ENCODE measurements around the gene HM13. TPM values are rescaled to one million over a fixed set of nuclear protein-coding genes. Genes with fewer than 3 reads are reported as not detected.

The HM13 gene
- total and polyA plus RNA-seq, 9 of the 15 experiments (the other 6 are each of a cell fraction or from before 2014, with no cell fraction given) = 7.7 to 136 (median 74.5) TPM

DNA sequence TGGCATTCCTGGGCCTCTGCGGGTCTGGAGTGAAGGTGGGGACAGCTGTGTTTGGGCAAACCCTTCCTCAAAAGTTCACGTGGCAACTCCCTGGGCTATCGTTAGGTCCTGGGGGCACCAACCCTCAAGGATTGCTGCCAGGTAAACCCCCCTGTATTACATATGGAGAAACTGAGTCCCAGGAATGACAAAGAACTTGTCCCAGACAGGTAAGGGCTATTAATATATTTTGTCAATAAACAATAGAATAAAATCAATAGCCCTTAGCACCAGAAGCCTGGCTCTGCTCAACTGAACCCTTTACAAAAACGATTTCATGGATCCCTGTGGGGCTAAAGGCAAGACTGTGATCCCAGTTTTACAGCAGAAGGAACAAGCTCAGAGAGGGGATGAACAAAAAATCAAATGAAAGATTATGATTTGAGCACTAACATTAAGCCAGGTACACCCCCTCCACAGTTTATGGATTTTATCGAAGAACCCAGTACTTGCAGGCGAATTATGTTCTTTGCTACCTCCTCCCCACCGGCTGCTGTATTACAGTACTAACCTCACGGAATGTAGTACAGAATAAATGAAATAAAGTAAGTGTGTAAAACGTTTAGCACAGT, 93.5 kb downstream of the HM13 start (continued):
- TF ChIP-seq, protein P1, sequence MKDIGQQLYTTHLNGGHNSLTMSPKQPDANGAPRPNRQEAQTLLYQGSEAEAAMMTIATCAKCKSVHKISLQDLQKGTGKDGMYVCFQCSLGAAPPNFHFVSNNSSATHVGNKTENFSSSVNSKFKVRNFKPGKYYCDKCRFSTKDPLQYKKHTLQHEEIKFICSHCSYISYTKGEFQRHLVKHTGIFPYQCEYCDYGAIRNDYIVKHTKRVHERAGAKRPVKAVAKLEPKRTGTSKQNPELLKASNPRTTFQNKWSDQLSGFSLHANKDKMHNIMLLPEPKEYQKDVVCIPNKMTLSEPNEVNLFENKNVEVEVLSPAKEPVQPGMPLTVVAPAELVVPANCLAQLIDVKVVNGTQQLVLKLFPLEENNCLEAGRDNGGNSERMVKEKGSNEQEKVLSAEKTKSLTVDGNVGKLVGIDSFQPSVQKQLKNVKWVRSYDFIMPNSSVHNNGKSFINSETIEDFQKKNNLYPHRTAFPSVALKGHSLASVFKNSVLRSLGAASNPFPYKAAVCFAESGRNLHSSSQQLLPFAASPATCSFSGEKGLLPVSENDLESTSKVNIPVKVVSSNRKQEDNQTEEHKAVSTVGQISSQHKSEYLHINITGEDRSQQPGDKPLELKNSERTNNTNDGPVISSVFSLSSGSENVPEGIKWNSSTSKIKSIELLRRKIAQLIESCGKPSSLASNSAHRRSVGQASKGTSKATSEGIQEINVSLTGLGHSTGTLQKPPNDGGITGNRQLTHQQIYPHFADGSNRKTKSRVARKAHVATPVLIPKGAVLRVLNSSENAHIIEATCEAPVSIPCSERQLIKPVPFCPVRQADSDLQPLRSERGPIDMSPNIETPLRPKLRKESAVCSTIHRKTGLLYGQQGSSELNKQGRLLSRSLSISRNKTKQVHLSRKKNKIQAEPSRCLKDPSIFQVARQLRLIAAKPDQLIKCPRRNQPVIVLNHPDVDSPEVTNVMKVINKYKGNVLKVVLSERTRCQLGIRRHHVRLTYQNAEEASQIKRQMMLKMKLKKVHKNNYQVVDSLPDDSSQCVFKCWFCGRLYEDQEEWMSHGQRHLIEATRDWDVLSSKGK (CRISPR knock-in tag; IDR thresholded peaks at IDR 0.05) = no peak
- TF ChIP-seq SIN3A (IDR thresholded peaks at IDR 0.05; ENCODE audit: borderline replicate concordance in 2 of 2, control insufficient read depth in 1 of 2, low read depth in 2 of 2, low read length in 2 of 2) (0 out of 4 replicates have a peak, but pooled peaks of 1 of the 2 experiments have one; percentile 27), ELF4 (CRISPR knock-in tag; IDR thresholded peaks at IDR 0.05) (no peak), XRCC5 (IDR thresholded peaks at IDR 0.05; ENCODE audit: low read depth, low read length) (0 out of 2 replicates have a peak, but pooled peaks have one; percentile 7), RUNX1 (IDR thresholded peaks at IDR 0.05; ENCODE audit: low read depth) (no peak), BDP1 (IDR thresholded peaks at IDR 0.05; ENCODE audit: insufficient read depth, insufficient read length) (no peak), ZNF274 (IDR thresholded peaks at IDR 0.05; ENCODE audit: borderline replicate concordance, low read depth, low read length) (0 out of 2 replicates have a peak, but pooled peaks have one; percentile 26), TARDBP (IDR thresholded peaks at IDR 0.05) (0 out of 2 replicates have a peak, but pooled peaks have one; percentile 5), SRSF3 (IDR thresholded peaks at IDR 0.05; ENCODE audit: insufficient read depth, low read length) (no peak), MAFK (IDR thresholded peaks at IDR 0.05; ENCODE audit: low read length) (no peak), BACH1 (tag; IDR thresholded peaks at IDR 0.05) (no peak), ZNF174 (CRISPR knock-in tag; IDR thresholded peaks at IDR 0.05) (no peak), ZNF699 (CRISPR knock-in tag; IDR thresholded peaks at IDR 0.05; ENCODE audit: insufficient replicate concordance) (no peak), ZSCAN32 (CRISPR knock-in tag; IDR thresholded peaks at IDR 0.05) (no peak), KLF6 (CRISPR knock-in tag; IDR thresholded peaks at IDR 0.05; ENCODE audit: borderline replicate concordance) (no peak), ZZZ3 (IDR thresholded peaks at IDR 0.05) (no peak), TRIM24 (IDR thresholded peaks at IDR 0.05) (no peak), PHB2 (IDR thresholded peaks at IDR 0.05; ENCODE audit: low read depth) (no peak), ZFX (CRISPR knock-in tag; IDR thresholded peaks at IDR 0.05) (no peak), ASH1L (IDR thresholded peaks at IDR 0.05; ENCODE audit: borderline replicate concordance, low read depth, partially characterized antibody) (no peak)
- TF ChIP-seq, protein P2, sequence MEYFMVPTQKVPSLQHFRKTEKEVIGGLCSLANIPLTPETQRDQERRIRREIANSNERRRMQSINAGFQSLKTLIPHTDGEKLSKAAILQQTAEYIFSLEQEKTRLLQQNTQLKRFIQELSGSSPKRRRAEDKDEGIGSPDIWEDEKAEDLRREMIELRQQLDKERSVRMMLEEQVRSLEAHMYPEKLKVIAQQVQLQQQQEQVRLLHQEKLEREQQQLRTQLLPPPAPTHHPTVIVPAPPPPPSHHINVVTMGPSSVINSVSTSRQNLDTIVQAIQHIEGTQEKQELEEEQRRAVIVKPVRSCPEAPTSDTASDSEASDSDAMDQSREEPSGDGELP (CRISPR knock-in tag; IDR thresholded peaks at IDR 0.05; ENCODE audit: borderline replicate concordance) = 0 out of 2 replicates have a peak, but pooled peaks have one; percentile 1
- TF ChIP-seq, protein P3, sequence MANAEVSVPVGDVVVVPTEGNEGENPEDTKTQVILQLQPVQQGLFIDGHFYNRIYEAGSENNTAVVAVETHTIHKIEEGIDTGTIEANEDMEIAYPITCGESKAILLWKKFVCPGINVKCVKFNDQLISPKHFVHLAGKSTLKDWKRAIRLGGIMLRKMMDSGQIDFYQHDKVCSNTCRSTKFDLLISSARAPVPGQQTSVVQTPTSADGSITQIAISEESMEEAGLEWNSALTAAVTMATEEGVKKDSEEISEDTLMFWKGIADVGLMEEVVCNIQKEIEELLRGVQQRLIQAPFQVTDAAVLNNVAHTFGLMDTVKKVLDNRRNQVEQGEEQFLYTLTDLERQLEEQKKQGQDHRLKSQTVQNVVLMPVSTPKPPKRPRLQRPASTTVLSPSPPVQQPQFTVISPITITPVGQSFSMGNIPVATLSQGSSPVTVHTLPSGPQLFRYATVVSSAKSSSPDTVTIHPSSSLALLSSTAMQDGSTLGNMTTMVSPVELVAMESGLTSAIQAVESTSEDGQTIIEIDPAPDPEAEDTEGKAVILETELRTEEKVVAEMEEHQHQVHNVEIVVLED (CRISPR knock-in tag; IDR thresholded peaks at IDR 0.05) = no peak
- TF ChIP-seq, protein P4, sequence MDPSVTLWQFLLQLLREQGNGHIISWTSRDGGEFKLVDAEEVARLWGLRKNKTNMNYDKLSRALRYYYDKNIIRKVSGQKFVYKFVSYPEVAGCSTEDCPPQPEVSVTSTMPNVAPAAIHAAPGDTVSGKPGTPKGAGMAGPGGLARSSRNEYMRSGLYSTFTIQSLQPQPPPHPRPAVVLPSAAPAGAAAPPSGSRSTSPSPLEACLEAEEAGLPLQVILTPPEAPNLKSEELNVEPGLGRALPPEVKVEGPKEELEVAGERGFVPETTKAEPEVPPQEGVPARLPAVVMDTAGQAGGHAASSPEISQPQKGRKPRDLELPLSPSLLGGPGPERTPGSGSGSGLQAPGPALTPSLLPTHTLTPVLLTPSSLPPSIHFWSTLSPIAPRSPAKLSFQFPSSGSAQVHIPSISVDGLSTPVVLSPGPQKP (CRISPR knock-in tag; IDR thresholded peaks at IDR 0.05) = no peak
